ENCODE results near the gene PKNOX2. TPM values are rescaled to one million over a fixed set of nuclear protein-coding genes. Genes with fewer than 3 reads are reported as not detected.

PKNOX2 gene
- total RNA-seq (2014; rRNA removed; shearing (Covaris generic)) = not detected in 2 replicates
- not detected in 2 replicates for total RNA-seq (2022)
- percentile 2 among the genes with signal in this experiment for Bru-seq, nascent RNA
- BruChase-seq, experiment 1, labeled RNA remaining after a 6-hour chase = percentile 2 among the genes with signal in this experiment
- percentile 2 among the genes with signal in this experiment for BruChase-seq, experiment 2, labeled RNA remaining after a 2-hour chase
- long read RNA-seq = 0 reads

- intact Hi-C loops (cut with micrococcal nuclease; ENCODE audit: unreplicated experiment) = no loop called here
- Histone ChIP-seq H3K9me2 (ENCODE audit: insufficient read depth, low read length) (no peaks in the 10 kb centered on the region), H2AFZ (ENCODE audit: low read length) (no peak within 1 kb of the TSS), H3K4me1 (ENCODE audit: insufficient read depth, low read length, poor library complexity, severe bottlenecking) (no peaks in the 10 kb centered on the region), H3K36me3 (ENCODE audit: insufficient read depth, low read length) (no peaks in the 10 kb centered on the region), H3K9me3 (ENCODE audit: low read length) (no peaks in the 10 kb centered on the region), H3K27ac (ENCODE audit: low read depth, low read length, poor library complexity, severe bottlenecking) (no peak within 1 kb of the TSS), H3K79me2 (ENCODE audit: insufficient read depth, low read depth, low read length) (no peaks in the 10 kb centered on the region), H4K20me1 (ENCODE audit: insufficient read depth, low read length) (no peaks in the 10 kb centered on the region), H3K4me2 (ENCODE audit: low read length) (peak within 1 kb of the TSS; percentile 16; the same call in 1 of the 2 replicates), H3K4me3 (ENCODE audit: low read depth, low read length, poor library complexity, severe bottlenecking) (no peak within 1 kb of the TSS)
- POLR2A ChIA-PET = interaction anchor here (0.6 kb wide), 1 partner anchor 94 kb away, joined by 3 read pairs; no protein-coding TSS in a partner anchor
- no peak for DNase-seq (ENCODE audit: low spot score)
- TF ChIP-seq CTCF (conservative IDR thresholded peaks at IDR 0.05; ENCODE audit: low read length) = 0 out of 2 replicates have a peak, but pooled peaks have one; percentile 28
- no peak for TF ChIP-seq EZH2phosphoT487 (IDR thresholded peaks at IDR 0.05; ENCODE audit: borderline replicate concordance, low read depth, low read length)
- CTCF ChIA-PET (ENCODE audit: unreplicated experiment) = no interaction called here
- no TSS peak for BruUV-seq (replicated peaks)
Observed at GRCh38 chr11:125164422-125165110, at the start of gene PKNOX2. Gene PKNOX2, plus strand, starts transcription at chr11:125164751. Its CDS starts 186,555 bp downstream, at chr11:125351306.

- intact Hi-C loops (cut with micrococcal nuclease; ENCODE audit: unreplicated experiment) = no loop called here
- H3K4me3 ChIP-seq (ENCODE audit: low read depth, low read length, poor library complexity, severe bottlenecking) = no peak overlapping the region
- no peak for TF ChIP-seq CTCF (conservative IDR thresholded peaks at IDR 0.05; ENCODE audit: low read length)
- no peak for TF ChIP-seq EZH2phosphoT487 (IDR thresholded peaks at IDR 0.05; ENCODE audit: borderline replicate concordance, low read depth, low read length)
- no peak overlapping the region for H3K27ac ChIP-seq (ENCODE audit: low read depth, low read length, poor library complexity, severe bottlenecking)
- H3K4me2 ChIP-seq (ENCODE audit: low read length) = no peak overlapping the region
- no peak for DNase-seq (ENCODE audit: low spot score)
- H3K36me3 ChIP-seq (ENCODE audit: insufficient read depth, low read length) = no peaks in the 10 kb centered on the region
- no peak overlapping the region for H2AFZ ChIP-seq (ENCODE audit: low read length)
- CTCF ChIA-PET (ENCODE audit: unreplicated experiment) = no interaction called here
- H3K9me2 ChIP-seq (ENCODE audit: insufficient read depth, low read length) = no peaks in the 10 kb centered on the region
- BruUV-seq (replicated peaks) = no TSS peak
- peaks cover under 1% of the 10 kb centered on the region for H3K4me1 ChIP-seq (ENCODE audit: insufficient read depth, low read length, poor library complexity, severe bottlenecking)
- H4K20me1 ChIP-seq (ENCODE audit: insufficient read depth, low read length) = no peaks in the 10 kb centered on the region
- H3K9me3 ChIP-seq (ENCODE audit: low read length) = peaks cover 3% of the 10 kb centered on the region; the same call in 1 of the 2 replicates
- POLR2A ChIA-PET = interaction anchor here (0.6 to 1.5 kb wide), 3 partner anchors 11 to 465 kb away, joined by 3 to 8 read pairs (median 3); no protein-coding TSS in a partner anchor
- H3K79me2 ChIP-seq (ENCODE audit: insufficient read depth, low read depth, low read length) = no peaks in the 10 kb centered on the region
Observed at GRCh38 chr11:125117429-125117828, 47.1 kb upstream of the PKNOX2 start.

Data from OCI-LY7 (cell line).